SU-DHL-6 (cell line): ENCODE data around the gene GRM5.

ENCODE experiments used
- H2AFZ ChIP-seq: fragments of 200-600 bp; sonication (generic); 2 replicates; pipeline ENCODE4 v1.6.1; 2014; ENCODE audit warnings: low read depth, mild to moderate bottlenecking, moderate library complexity, mixed read lengths, antibody characterized with exemption, low read length; ENCODE audit not compliant: severe bottlenecking
- H3F3A ChIP-seq: fragments of 200-600 bp; shearing (Covaris generic); 2 replicates; pipeline ENCODE4 v1.6.0; 2016; ENCODE audit warnings: antibody characterized with exemption, mild to moderate bottlenecking; ENCODE audit not compliant: insufficient read depth
- H3K27ac ChIP-seq: fragments of 200-600 bp; sonication (generic); 2 replicates; pipeline ENCODE4 v1.5.1; 2016; ENCODE audit warnings: low read depth, mild to moderate bottlenecking, low read length, moderate library complexity, mixed read lengths
- H3K27me3 ChIP-seq: fragments of 200-600 bp; sonication (generic), shearing (Covaris generic); 2 replicates; pipeline ENCODE4 v1.6.0; 2014; ENCODE audit warnings: mild to moderate bottlenecking, low read length
- H3K36me3 ChIP-seq: fragments of 200-600 bp; sonication (generic); 2 replicates; pipeline ENCODE4 v1.6.1; 2014; ENCODE audit warnings: mild to moderate bottlenecking, low read length, mixed read lengths
- H3K4me2 ChIP-seq: fragments of 300-600, 200-600 bp; shearing (Covaris generic), sonication (generic); 2 replicates; pipeline ENCODE4 v1.6.0; 2014; ENCODE audit warnings: low read length, low read depth, mild to moderate bottlenecking; ENCODE audit not compliant: poor library complexity, severe bottlenecking
- H3K4me3 ChIP-seq: fragments of 200-600 bp; sonication (generic); 2 replicates; pipeline ENCODE4 v1.5.1; 2014; ENCODE audit warnings: antibody characterized with exemption, low read length, mild to moderate bottlenecking, mixed read lengths; ENCODE audit not compliant: insufficient read depth, poor library complexity, severe bottlenecking
- H3K79me2 ChIP-seq: fragments of 200-600 bp; sonication (generic); 2 replicates; pipeline ENCODE4 v1.6.1; 2014; ENCODE audit warnings: mild to moderate bottlenecking, low read length, moderate library complexity; ENCODE audit not compliant: insufficient read depth
- H3K9ac ChIP-seq: fragments of 200-600 bp; sonication (generic); 2 replicates; pipeline ENCODE4 v1.7.0; 2014; ENCODE audit warnings: mild to moderate bottlenecking, low read length
- H3K9me2 ChIP-seq: fragments of 200-600 bp; sonication (generic); replicated peaks from 2 replicates; pipeline ENCODE4 v1.6.1; 2014; ENCODE audit warnings: low read length; ENCODE audit not compliant: insufficient read depth
- H3K9me3 ChIP-seq: fragments of 200-600 bp; sonication (generic); 2 replicates; pipeline ENCODE4 v1.6.1; 2014; ENCODE audit warnings: low read length, mixed read lengths; ENCODE audit not compliant: insufficient read depth
- H4K20me1 ChIP-seq: fragments of 200-600 bp; sonication (generic); 2 replicates; pipeline ENCODE4 v1.6.1; 2014; ENCODE audit warnings: low read depth, mild to moderate bottlenecking, antibody characterized with exemption, low read length, moderate library complexity, mixed read lengths
- EZH2phosphoT487 ChIP-seq: fragments of 200-600 bp; sonication (generic), shearing (Covaris generic); conservative IDR thresholded peaks from 2 replicates; pipeline ENCODE4 v1.6.1; 2018; ENCODE audit warnings: mild to moderate bottlenecking, antibody characterized with exemption, low read length, moderate library complexity, mixed read lengths
- TF ChIP-seq, protein P1 (sequence below): fragments of 200-600 bp; sonication (generic); IDR thresholded peaks from one replicate; pipeline ENCODE4 v1.5.1; 2017; ENCODE audit warnings: antibody characterized with exemption, mild to moderate bottlenecking, low read length, moderate library complexity; ENCODE audit not compliant: insufficient read depth, poor library complexity, severe bottlenecking

Gene GRM5

GRCh38 chr11:88831303-88831890, 234.4 kb downstream of the GRM5 start:
- Histone ChIP-seq H4K20me1 (no peaks in the 10 kb centered on the region), H2AFZ (no peak overlapping the region), H3K36me3 (no peaks in the 10 kb centered on the region)

GRCh38 chr11:88827018-88827676, 238.6 kb downstream of the GRM5 start:
- Histone ChIP-seq H3K9me3 (no peaks in the 10 kb centered on the region), H4K20me1 (no peaks in the 10 kb centered on the region), H3K79me2 (no peaks in the 10 kb centered on the region), H3K4me2 (no peak overlapping the region), H3K4me3 (no peak overlapping the region), H3K27ac (no peak overlapping the region), H3K9ac (no peak overlapping the region), H3K36me3 (no peaks in the 10 kb centered on the region), H3K9me2 (no peaks in the 10 kb centered on the region), H3F3A (no peaks in the 10 kb centered on the region), H2AFZ (no peak overlapping the region), H3K27me3 (no peaks in the 10 kb centered on the region)
- TF ChIP-seq EZH2phosphoT487 = no peak
- TF ChIP-seq, protein P1, sequence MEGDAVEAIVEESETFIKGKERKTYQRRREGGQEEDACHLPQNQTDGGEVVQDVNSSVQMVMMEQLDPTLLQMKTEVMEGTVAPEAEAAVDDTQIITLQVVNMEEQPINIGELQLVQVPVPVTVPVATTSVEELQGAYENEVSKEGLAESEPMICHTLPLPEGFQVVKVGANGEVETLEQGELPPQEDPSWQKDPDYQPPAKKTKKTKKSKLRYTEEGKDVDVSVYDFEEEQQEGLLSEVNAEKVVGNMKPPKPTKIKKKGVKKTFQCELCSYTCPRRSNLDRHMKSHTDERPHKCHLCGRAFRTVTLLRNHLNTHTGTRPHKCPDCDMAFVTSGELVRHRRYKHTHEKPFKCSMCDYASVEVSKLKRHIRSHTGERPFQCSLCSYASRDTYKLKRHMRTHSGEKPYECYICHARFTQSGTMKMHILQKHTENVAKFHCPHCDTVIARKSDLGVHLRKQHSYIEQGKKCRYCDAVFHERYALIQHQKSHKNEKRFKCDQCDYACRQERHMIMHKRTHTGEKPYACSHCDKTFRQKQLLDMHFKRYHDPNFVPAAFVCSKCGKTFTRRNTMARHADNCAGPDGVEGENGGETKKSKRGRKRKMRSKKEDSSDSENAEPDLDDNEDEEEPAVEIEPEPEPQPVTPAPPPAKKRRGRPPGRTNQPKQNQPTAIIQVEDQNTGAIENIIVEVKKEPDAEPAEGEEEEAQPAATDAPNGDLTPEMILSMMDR = no peak

More at GRCh38 chr11:88831303-88831890, 234.4 kb downstream of the GRM5 start:
- H3K4me2 ChIP-seq = no peak overlapping the region
- no peaks in the 10 kb centered on the region for H3F3A ChIP-seq
- TF ChIP-seq EZH2phosphoT487 = no peak
- TF ChIP-seq, protein P1 = no peak
- no peak overlapping the region for H3K4me3 ChIP-seq
- no peaks in the 10 kb centered on the region for H3K9me3 ChIP-seq
- H3K9me2 ChIP-seq = no peaks in the 10 kb centered on the region
- H3K9ac ChIP-seq = no peak overlapping the region
- no peaks in the 10 kb centered on the region for H3K27me3 ChIP-seq
- H3K79me2 ChIP-seq = no peaks in the 10 kb centered on the region
- no peak overlapping the region for H3K27ac ChIP-seq

GRCh38 chr11:88819616-88820015, 246.2 kb downstream of the GRM5 start:
- Histone ChIP-seq H3K9me3 (no peaks in the 10 kb centered on the region), H3K27me3 (no peaks in the 10 kb centered on the region), H2AFZ (no peak overlapping the region), H3F3A (no peaks in the 10 kb centered on the region), H3K36me3 (no peaks in the 10 kb centered on the region), H4K20me1 (no peaks in the 10 kb centered on the region), H3K4me3 (no peak overlapping the region), H3K79me2 (no peaks in the 10 kb centered on the region), H3K9me2 (no peaks in the 10 kb centered on the region), H3K4me2 (no peak overlapping the region), H3K27ac (no peak overlapping the region), H3K9ac (no peak overlapping the region)
- TF ChIP-seq, protein P1 = no peak
- TF ChIP-seq EZH2phosphoT487 = no peak
